Adipocyte (in vitro differentiated cells): ENCODE measurements around the gene SLC39A12.
A peak's percentile ranks its signal among the peaks of the same experiment; 100 is the strongest.

ENCODE experiments used
- DNase-seq: peaks from one replicate; pipeline ENCODE4 v3.0.0-alpha.2; 2015; ENCODE audit warnings: low read depth
- H3K27me3 ChIP-seq: replicated peaks from 2 replicates; pipeline ENCODE4 v1.7.0; 2013; ENCODE audit warnings: mild to moderate bottlenecking, low read length, moderate library complexity; ENCODE audit not compliant: control insufficient read depth, insufficient read depth
- H3K36me3 ChIP-seq: 2 replicates; pipeline ENCODE4 v1.7.0; 2013; ENCODE audit warnings: low read length, mild to moderate bottlenecking, moderate library complexity; ENCODE audit not compliant: control insufficient read depth, insufficient read depth, severe bottlenecking
- H3K4me1 ChIP-seq: 2 replicates; pipeline ENCODE4 v1.7.0; 2013; ENCODE audit warnings: mild to moderate bottlenecking, low read length, moderate library complexity; ENCODE audit not compliant: control insufficient read depth, insufficient read depth
- H3K4me3 ChIP-seq: 2 replicates; pipeline ENCODE4 v1.7.0; 2013; ENCODE audit warnings: mild to moderate bottlenecking, low read length, moderate library complexity
- H3K9ac ChIP-seq: 2 replicates; pipeline ENCODE4 v1.7.0; 2013; ENCODE audit warnings: mild to moderate bottlenecking, low read length, moderate library complexity
- H3K9me3 ChIP-seq: 2 replicates; pipeline ENCODE4 v1.7.0; 2013; ENCODE audit warnings: mild to moderate bottlenecking, low read length, moderate library complexity; ENCODE audit not compliant: control insufficient read depth

Gene SLC39A12

GRCh38 chr10:17951868-17952371 is at the start of gene SLC39A12:
Gene SLC39A12 (plus strand): TSS chr10:17951918. CDS start chr10:17953277, 1,359 bp downstream.
- Histone ChIP-seq H3K27me3 (peaks cover 9% of the 10 kb centered on the region), H3K4me1 (peaks cover 8% of the 10 kb centered on the region), H3K36me3 (no peaks in the 10 kb centered on the region), H3K4me3 (no peak within 1 kb of the TSS), H3K9ac (no peak within 1 kb of the TSS), H3K9me3 (no peaks in the 10 kb centered on the region)
- peak; percentile 5 for DNase-seq

DNA sequence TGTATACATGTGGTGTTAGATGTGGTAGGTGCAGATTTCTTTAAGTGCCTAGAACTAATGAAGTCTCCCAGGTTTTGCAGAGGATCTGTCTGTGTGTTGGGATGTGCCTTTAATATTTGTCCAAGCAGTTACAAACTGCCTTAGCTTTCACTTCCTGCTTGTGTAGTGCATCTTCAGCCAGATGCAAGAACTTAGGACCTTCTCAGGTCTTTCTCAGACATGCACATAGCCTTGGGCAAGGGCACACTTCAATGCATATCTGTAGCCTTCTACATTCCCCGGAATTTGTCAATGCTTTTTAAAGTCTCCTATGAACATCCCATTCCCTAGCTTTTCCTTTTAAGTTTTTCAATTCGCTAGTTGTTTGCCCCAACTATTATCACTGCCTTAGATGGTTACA is 47.2 kb upstream of the SLC39A12 start:
- peak overlapping the region; percentile 46 for H3K4me3 ChIP-seq

DNA sequence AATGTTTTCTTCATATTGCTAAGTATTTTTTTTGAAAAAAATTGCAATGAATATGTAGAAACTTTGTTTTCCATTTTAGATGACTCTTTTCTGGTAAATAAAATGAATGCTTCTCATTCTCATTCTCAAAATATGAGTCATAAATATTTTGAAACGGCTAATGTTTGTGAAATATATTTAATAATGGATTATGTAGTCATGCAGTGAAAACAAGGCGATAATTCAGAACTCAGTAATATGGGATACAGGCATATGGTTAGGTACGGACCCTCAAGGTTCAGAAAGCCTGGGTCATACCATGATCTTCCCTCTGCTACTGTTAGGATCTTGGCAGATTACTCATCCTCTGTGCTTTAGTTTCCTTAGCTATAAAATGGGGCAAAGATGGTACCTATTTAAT is 46.2 kb upstream of the SLC39A12 start:
- Histone ChIP-seq H3K36me3 (no peaks in the 10 kb centered on the region), H3K9ac (peak overlapping the region; percentile 83), H3K4me1 (peaks cover 28% of the 10 kb centered on the region), H3K27me3 (no peaks in the 10 kb centered on the region), H3K4me3 (peak overlapping the region; percentile 57), H3K9me3 (peaks cover 10% of the 10 kb centered on the region)
- peak; percentile 38 for DNase-seq

More for the DNA sequence above, 47.2 kb upstream of the SLC39A12 start:
- H3K9me3 ChIP-seq, result peaks cover 10% of the 10 kb centered on the region
- no peak for DNase-seq
- H3K4me1 ChIP-seq, result peaks cover 27% of the 10 kb centered on the region
- H3K9ac ChIP-seq, result peak overlapping the region; percentile 83
- no peaks in the 10 kb centered on the region for H3K36me3 ChIP-seq
- H3K27me3 ChIP-seq, result no peaks in the 10 kb centered on the region

GRCh38 chr10:17906002-17906401 is 45.7 kb upstream of the SLC39A12 start:
- Histone ChIP-seq H3K4me1 (peaks cover 33% of the 10 kb centered on the region), H3K27me3 (no peaks in the 10 kb centered on the region), H3K36me3 (no peaks in the 10 kb centered on the region), H3K9ac (peak overlapping the region; percentile 37), H3K4me3 (peak overlapping the region; percentile 57), H3K9me3 (peaks cover 10% of the 10 kb centered on the region)
- DNase-seq, result no peak

GRCh38 chr10:17907641-17908040 is 44.1 kb upstream of the SLC39A12 start:
- no peak for DNase-seq

DNA sequence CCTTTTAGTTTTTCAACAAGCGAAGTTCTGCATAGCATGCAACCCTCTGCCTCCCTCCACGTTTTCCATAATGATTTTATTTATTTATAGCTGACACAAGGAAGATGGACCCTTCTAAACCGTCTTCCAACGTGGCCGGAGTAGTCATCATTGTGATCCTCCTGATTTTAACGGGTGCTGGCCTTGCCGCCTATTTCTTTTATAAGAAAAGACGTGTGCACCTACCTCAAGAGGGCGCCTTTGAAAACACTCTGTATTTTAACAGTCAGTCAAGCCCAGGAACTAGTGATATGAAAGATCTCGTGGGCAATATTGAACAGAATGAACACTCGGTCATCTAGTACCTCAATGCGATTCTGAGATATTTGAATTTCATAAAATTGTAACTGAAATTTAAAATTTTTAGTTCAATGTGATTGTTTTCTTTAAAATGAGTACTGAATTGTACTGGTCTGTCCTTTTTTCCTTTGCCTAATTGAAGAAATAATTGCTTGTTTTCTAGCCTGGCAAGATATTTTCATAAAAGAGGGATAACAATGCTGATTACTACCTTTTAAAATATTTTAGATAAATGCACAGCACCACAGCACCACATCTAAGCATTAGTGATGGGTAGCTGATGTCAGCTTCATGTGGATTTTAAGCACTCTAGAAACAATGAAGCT is 41.5 kb upstream of the SLC39A12 start:
- no peaks in the 10 kb centered on the region for H3K36me3 ChIP-seq
- peak overlapping the region; percentile 39 for H3K9ac ChIP-seq
- H3K27me3 ChIP-seq, result no peaks in the 10 kb centered on the region
- peaks cover 27% of the 10 kb centered on the region for H3K4me1 ChIP-seq
- no peaks in the 10 kb centered on the region for H3K9me3 ChIP-seq
- DNase-seq, result peak; percentile 85
- no peak overlapping the region for H3K4me3 ChIP-seq

More at GRCh38 chr10:17907641-17908040, 44.1 kb upstream of the SLC39A12 start:
- peaks cover 5% of the 10 kb centered on the region for H3K9me3 ChIP-seq
- H3K27me3 ChIP-seq, result no peaks in the 10 kb centered on the region
- no peak overlapping the region for H3K4me3 ChIP-seq
- H3K36me3 ChIP-seq, result no peaks in the 10 kb centered on the region
- peaks cover 33% of the 10 kb centered on the region for H3K4me1 ChIP-seq
- no peak overlapping the region for H3K9ac ChIP-seq

DNA sequence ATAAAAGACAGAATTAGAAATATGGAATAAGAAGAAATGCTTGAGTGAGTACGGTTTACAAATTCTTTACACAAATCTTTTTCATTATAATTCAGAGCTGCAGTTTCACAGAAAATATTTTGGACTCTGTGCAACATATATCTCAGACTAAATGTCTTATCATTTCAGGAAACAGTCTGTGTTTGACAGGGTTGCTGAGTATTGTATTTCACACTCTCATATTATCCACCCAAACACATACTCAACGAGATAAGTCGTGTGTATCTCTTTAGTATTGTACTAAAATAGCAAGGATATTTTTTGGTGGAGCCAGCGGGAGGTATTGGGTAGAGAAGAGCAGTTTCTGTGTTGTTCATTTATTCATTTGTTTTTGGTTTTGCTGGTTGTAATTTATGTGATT is 39.0 kb upstream of the SLC39A12 start:
- H3K9me3 ChIP-seq, result no peaks in the 10 kb centered on the region

GRCh38 chr10:17913604-17914003 is 38.1 kb upstream of the SLC39A12 start:
- no peaks in the 10 kb centered on the region for H3K36me3 ChIP-seq
- H3K9me3 ChIP-seq, result no peaks in the 10 kb centered on the region
- DNase-seq, result no peak
- no peak overlapping the region for H3K9ac ChIP-seq
- H3K4me1 ChIP-seq, result peaks cover 19% of the 10 kb centered on the region
- H3K27me3 ChIP-seq, result no peaks in the 10 kb centered on the region
- H3K4me3 ChIP-seq, result no peak overlapping the region

More for the DNA sequence above, 39.0 kb upstream of the SLC39A12 start:
- H3K4me1 ChIP-seq, result peaks cover 19% of the 10 kb centered on the region
- H3K27me3 ChIP-seq, result no peaks in the 10 kb centered on the region
- H3K4me3 ChIP-seq, result no peak overlapping the region
- no peak for DNase-seq
- H3K36me3 ChIP-seq, result no peaks in the 10 kb centered on the region
- H3K9ac ChIP-seq, result no peak overlapping the region

DNA sequence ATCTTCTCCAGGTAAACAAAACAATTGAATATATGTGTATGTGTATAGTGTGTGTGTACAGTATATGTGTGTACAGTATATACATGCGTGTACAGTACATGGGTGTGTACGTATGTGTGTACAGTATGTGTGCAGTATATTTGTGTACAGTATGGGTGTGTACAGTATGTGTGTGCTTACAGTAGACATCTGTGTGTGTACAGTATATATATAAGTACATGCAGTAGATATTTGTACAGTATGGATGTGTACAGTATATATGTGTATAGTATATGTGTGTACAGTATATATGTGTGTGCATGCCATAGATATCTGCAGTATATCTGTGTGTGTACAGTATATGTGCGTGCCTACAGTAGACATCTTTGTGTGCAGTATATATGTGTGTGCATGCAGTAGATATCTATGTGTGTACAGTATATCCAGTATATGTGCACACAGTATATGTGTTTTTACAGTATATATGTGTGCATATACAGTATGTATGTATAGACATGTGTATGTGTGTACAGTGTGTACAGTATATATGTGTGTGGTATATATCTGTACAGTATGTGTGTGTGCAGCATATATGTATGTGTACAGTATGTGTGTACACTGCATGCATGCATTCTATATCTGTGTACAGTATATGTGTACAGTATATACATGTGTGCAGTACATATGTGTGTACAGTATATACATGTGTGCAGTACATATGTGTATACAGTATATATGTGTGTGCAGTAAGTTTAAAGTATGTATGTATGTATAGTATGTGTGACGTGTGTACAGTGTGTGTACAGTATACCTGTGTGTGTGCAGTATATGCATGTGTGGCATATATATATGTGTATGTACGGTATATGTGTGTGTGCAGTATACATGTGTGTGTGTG is 37.3 kb upstream of the SLC39A12 start:
- Histone ChIP-seq H3K9ac (no peak overlapping the region), H3K4me1 (peaks cover 19% of the 10 kb centered on the region), H3K9me3 (no peaks in the 10 kb centered on the region), H3K36me3 (no peaks in the 10 kb centered on the region), H3K4me3 (no peak overlapping the region), H3K27me3 (no peaks in the 10 kb centered on the region)
- DNase-seq, result no peak

DNA sequence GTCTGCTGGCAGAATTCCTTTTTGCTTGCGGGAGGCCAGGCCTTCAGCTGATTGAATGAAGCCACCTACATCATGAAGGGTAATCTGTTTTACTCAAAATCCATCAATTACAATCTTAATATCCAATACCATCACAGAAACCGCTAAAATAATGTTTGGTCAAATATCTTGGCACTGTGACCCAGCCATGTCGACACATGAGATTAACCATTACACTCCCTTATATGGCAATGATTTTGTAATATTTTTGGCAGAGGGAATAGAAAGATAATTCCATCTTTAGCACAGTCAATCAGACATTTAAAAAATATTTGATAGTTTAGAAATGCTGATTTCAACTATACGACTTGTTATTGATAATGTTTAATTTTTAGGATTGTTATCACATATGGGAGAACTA is 36.5 kb upstream of the SLC39A12 start:
- H3K4me3 ChIP-seq, result no peak overlapping the region
- peak; percentile 13 for DNase-seq
- H3K27me3 ChIP-seq, result no peaks in the 10 kb centered on the region
- H3K36me3 ChIP-seq, result no peaks in the 10 kb centered on the region
- no peak overlapping the region for H3K9ac ChIP-seq
- H3K9me3 ChIP-seq, result no peaks in the 10 kb centered on the region
- H3K4me1 ChIP-seq, result peaks cover 19% of the 10 kb centered on the region

DNA sequence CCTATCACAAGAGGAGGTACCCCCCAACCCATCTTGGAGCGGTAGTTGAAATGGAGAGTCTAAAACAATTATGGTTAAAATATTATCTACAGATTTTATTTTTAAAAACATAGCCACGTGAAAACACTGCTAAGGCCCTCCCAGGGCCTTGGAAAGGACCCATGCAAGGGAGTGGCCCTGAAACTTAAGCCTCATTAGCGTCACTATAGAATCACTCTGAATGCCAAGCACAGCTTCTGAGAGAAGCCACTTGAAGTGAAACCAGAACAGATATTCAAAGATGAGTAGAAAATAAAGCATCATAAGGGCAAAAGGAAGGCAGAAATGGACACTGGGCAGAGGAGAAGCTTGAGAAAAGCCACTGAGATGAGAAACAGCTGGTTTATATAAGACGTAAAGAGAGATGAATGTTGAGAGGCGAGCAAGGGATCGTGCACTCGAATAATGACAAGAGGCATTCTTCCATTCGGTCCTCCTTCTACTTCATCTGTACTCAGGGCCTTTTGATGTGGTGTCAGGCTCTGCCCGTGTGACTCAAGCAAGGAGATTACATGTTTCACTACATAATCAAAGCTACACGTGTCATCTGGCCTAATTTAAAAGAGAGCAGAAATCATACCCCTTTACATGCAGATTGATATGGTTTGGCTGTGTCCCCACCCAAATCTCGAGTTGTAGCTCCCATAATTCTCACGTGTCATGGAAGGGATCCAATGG is 33.4 kb upstream of the SLC39A12 start:
- no peaks in the 10 kb centered on the region for H3K27me3 ChIP-seq
- H3K4me3 ChIP-seq, result no peak overlapping the region
- peaks cover 12% of the 10 kb centered on the region for H3K4me1 ChIP-seq
- no peaks in the 10 kb centered on the region for H3K9me3 ChIP-seq
- DNase-seq, result no peak
- H3K9ac ChIP-seq, result no peak overlapping the region
- H3K36me3 ChIP-seq, result no peaks in the 10 kb centered on the region
